ENCODE measurements around the gene RAE1.

- TF ChIP-seq EZH2 (optimal IDR thresholded peaks at IDR 0.05; ENCODE audit: low read depth, low read length) (no peak), CTCF (IDR thresholded peaks at IDR 0.05; ENCODE audit: low read length) (no peak), EZH2phosphoT487 (IDR thresholded peaks at IDR 0.05; ENCODE audit: low read length) (no peak)
These were observed 45.3 kb downstream of the RAE1 start for GRCh38 chr20:57396212-57396983.

All from MM.1S (cell line).